Measurements from ENCODE around the gene PRKD2. TPM values are rescaled to one million over a fixed set of nuclear protein-coding genes. Genes with fewer than 3 reads are reported as not detected.

Gene PRKD2
- polyA plus RNA-seq, 3 donors from 2014 or later = 36.3 to 116 (median 36.3) TPM

GRCh38 chr19:46748325-46749109 is 31.6 kb upstream of the PRKD2 start:
- H3K27ac Mint-ChIP-seq = peak overlapping the region in 4 of 6 donors; percentile 19 to 74 (median 64)
- peaks cover 0 to 7% (median 3%) of the 10 kb centered on the region in 3 donors for H3K36me3 Mint-ChIP-seq
- peaks cover 9 to 21% (median 13%) of the 10 kb centered on the region in 3 donors for H3K27me3 Mint-ChIP-seq (ENCODE audit: low read depth in 3 of 3)
- DNase-seq = peak; percentile 56 to 67 (median 63)
- peak overlapping the region; percentile 44 to 84 (median 66) for H3K4me3 Mint-ChIP-seq
- peaks cover 24 to 26% of the 10 kb centered on the region in 2 donors for H3K4me1 Mint-ChIP-seq
- no peaks in the 10 kb centered on the region for H3K9me3 Mint-ChIP-seq

GRCh38 chr19:46746281-46747057 is 29.6 kb upstream of the PRKD2 start, which contains the start of gene STRN4:
Gene STRN4, minus strand, starts transcription at chr19:46746450. Its CDS starts 20 bp downstream, at chr19:46746430.
- Mint-ChIP-seq H3K4me3 (peak within 1 kb of the TSS; percentile 84 to 92 (median 89)), H3K36me3 (peaks cover 0 to 4% (median 3%) of the 10 kb centered on the region in 3 donors), H3K4me1 (peaks cover 39 to 44% of the 10 kb centered on the region in 2 donors), H3K9me3 (no peaks in the 10 kb centered on the region), H3K27ac (peak within 1 kb of the TSS; percentile 43 to 91 (median 84)), H3K27me3 (ENCODE audit: low read depth in 3 of 3) (peaks cover 9 to 21% (median 13%) of the 10 kb centered on the region in 3 donors)
- DNase-seq = peak; percentile 44 to 57 (median 56)

- H3K4me1 Mint-ChIP-seq = peaks cover 45 to 50% of the 10 kb centered on the region in 2 donors
- peaks cover 9 to 21% (median 13%) of the 10 kb centered on the region in 3 donors for H3K27me3 Mint-ChIP-seq (ENCODE audit: low read depth in 3 of 3)
- H3K27ac Mint-ChIP-seq = peak within 1 kb of the TSS; percentile 43 to 91 (median 84)
- peaks cover 0 to 2% (median 2%) of the 10 kb centered on the region in 3 donors for H3K36me3 Mint-ChIP-seq
- peak within 1 kb of the TSS; percentile 84 to 92 (median 89) for H3K4me3 Mint-ChIP-seq
- no peaks in the 10 kb centered on the region for H3K9me3 Mint-ChIP-seq
- peak; percentile 30 to 35 (median 34) for DNase-seq
Measured at GRCh38 chr19:46745521-46746280, 28.8 kb upstream of the PRKD2 start, which contains the start of gene FKRP. Gene FKRP, plus strand, starts transcription at chr19:46746057. Its CDS starts 9,394 bp downstream, at chr19:46755451.

DNA sequence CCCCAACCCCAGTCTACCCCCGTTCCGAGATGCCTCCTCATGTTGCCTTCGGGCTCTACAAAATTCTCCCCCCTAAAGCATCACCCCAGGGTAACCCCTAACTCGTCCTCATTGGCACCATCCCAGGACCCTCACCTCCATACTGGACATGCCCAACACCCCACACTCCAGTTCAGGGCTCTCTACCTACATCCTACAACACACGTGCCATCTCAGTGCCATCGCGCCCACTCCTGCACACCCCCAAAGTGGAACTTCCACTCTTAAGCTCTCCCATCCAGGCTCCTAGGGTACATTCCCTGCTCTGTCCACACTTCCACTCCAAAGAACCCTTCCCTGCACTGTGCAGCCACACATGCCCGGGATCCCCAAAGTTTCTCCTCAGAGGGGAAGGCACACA is 28.1 kb upstream of the PRKD2 start:
- H3K9me3 Mint-ChIP-seq = no peaks in the 10 kb centered on the region
- H3K36me3 Mint-ChIP-seq = no peaks in the 10 kb centered on the region
- H3K4me3 Mint-ChIP-seq = peak overlapping the region; percentile 81 to 92 (median 89)
- H3K27me3 Mint-ChIP-seq (ENCODE audit: low read depth in 3 of 3) = peaks cover 9 to 19% (median 13%) of the 10 kb centered on the region in 3 donors
- peaks cover 49 to 57% of the 10 kb centered on the region in 2 donors for H3K4me1 Mint-ChIP-seq
- H3K27ac Mint-ChIP-seq = peak overlapping the region; percentile 26 to 91 (median 83)
- DNase-seq = no peak

DNA sequence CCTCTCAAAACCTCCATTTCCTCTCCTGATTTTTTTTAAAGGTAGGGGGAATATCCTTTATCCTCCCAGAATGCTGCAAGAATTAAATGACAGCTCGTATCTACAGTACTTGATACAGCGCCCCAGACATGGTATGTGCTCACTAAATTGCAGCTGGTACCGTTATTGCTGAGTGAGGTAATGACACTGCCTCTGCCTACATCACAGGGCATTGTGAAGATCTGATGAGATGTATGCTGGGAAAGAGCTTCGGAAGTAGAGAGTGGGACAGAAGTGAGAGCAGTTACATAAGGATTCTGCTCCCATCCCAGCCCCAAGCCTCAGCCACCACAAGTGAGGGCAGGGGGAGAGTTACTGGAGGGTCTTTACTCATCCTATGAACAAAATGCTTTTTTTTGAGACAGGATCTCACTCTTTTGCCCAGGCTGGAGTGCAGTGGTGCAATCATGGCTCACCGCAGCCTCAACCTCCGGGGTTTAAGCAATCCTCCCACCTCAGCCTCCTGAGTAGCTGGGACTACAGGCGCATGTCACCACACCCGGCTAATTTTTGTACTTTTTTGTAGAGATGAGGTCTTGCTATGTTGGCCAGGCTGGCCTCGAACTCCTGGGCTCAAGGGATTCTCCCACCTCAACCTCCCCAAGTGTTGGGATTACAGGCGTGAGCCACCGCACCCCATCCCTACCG is 27.2 kb upstream of the PRKD2 start:
- peaks cover 54 to 64% of the 10 kb centered on the region in 2 donors for H3K4me1 Mint-ChIP-seq
- peak overlapping the region in 2 of 6 donors; percentile 53 to 88 for H3K27ac Mint-ChIP-seq
- no peaks in the 10 kb centered on the region for H3K36me3 Mint-ChIP-seq
- peak overlapping the region; percentile 81 to 92 (median 89) for H3K4me3 Mint-ChIP-seq
- no peaks in the 10 kb centered on the region for H3K9me3 Mint-ChIP-seq
- no peak for DNase-seq
- H3K27me3 Mint-ChIP-seq (ENCODE audit: low read depth in 3 of 3) = peaks cover 8 to 17% (median 13%) of the 10 kb centered on the region in 3 donors

DNA sequence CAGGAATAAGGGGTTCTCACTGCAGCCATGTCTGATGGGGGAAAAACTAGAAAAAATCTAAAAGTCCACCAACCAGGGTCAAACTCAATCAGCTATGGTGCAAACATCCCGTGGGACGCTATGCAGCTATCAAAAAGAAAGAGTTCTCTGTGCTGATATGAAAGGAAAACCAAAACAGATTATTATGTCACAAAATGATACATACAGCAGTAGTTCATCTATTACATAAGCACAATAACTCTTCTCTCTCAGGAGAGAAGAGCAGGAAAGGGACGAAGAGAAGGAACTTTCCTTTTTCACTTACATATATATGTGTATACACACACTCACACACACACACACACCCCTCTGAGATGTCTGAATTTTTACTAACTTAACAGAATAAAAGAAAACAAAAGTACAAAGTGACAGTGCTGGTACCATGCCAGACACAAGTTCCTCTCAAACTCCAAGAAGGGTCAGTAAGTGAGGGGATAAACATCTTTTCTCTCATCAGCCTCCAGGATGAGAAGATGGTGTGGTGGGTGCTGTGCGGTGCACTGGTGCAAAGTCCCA is 26.1 kb upstream of the PRKD2 start:
- Mint-ChIP-seq H3K4me1 (peaks cover 52 to 64% of the 10 kb centered on the region in 2 donors), H3K4me3 (peak overlapping the region; percentile 4 to 36 (median 30)), H3K36me3 (no peaks in the 10 kb centered on the region), H3K27ac (peak overlapping the region in 2 of 6 donors; percentile 21 to 49), H3K9me3 (no peaks in the 10 kb centered on the region), H3K27me3 (ENCODE audit: low read depth in 3 of 3) (peaks cover 8 to 12% (median 11%) of the 10 kb centered on the region in 3 donors)
- no peak for DNase-seq

DNA sequence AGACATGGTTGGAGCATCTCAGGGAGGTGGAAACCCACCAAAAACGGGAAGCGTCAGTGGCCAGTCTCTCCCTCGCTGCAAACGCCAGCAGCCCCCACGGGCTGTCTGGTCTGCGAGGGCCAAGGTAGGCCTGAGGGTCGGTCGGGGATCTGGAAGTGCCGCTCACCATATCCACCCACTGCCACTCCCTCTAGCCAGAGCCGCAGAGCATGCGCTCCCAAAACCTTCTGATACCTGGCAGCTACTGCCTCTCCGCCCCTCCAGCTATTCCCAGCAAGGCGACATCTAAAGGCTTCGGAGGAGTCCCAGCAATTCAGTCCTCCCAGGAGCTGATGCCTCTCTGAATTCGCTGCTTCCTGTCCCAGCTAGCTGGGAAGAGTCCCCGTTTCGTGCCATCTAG is 24.5 kb upstream of the PRKD2 start:
- H3K4me1 Mint-ChIP-seq = peaks cover 47 to 59% of the 10 kb centered on the region in 2 donors
- no peaks in the 10 kb centered on the region for H3K36me3 Mint-ChIP-seq
- H3K9me3 Mint-ChIP-seq = no peaks in the 10 kb centered on the region
- H3K4me3 Mint-ChIP-seq = no peak overlapping the region
- no peak for DNase-seq
- peaks cover 0 to 9% (median 2%) of the 10 kb centered on the region in 3 donors for H3K27me3 Mint-ChIP-seq (ENCODE audit: low read depth in 3 of 3)
- H3K27ac Mint-ChIP-seq = no peak overlapping the region

GRCh38 chr19:46739290-46739771 is 22.4 kb upstream of the PRKD2 start:
- Mint-ChIP-seq H3K4me1 (peaks cover 34 to 48% of the 10 kb centered on the region in 2 donors), H3K27ac (peak overlapping the region in 1 of 6 donors; percentile 45), H3K27me3 (ENCODE audit: low read depth in 3 of 3) (peaks cover 0 to 3% (median 0%) of the 10 kb centered on the region in 3 donors), H3K36me3 (peaks cover 0 to 1% (median 1%) of the 10 kb centered on the region in 3 donors), H3K9me3 (no peaks in the 10 kb centered on the region), H3K4me3 (no peak overlapping the region)
- DNase-seq = no peak

DNA sequence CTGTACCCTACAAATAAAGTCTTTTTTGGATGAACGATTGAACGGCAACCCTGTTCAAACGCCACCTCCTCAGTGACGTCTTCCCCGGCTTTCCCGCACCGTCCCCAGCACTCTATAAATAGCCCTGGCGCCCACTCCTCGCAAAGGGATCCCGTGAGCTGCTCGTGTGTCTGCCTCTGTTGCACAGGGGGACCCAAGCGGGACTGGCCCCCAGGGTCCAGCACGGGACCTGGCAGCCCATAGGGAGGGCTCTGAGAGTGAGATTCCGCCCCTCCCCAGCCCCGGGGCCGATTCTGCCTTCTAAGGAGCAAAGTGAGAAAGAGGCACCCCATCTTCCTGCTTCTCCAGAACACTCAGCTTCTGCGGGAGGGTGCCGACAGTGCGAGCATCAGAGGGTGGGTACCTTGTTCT is 20.9 kb upstream of the PRKD2 start:
- Mint-ChIP-seq H3K4me3 (no peak overlapping the region), H3K27ac (peak overlapping the region in 1 of 6 donors; percentile 55), H3K4me1 (peaks cover 23 to 33% of the 10 kb centered on the region in 2 donors), H3K27me3 (ENCODE audit: low read depth in 3 of 3) (no peaks in the 10 kb centered on the region), H3K9me3 (no peaks in the 10 kb centered on the region), H3K36me3 (peaks cover 0 to 11% (median 7%) of the 10 kb centered on the region in 3 donors)
- no peak for DNase-seq

DNA sequence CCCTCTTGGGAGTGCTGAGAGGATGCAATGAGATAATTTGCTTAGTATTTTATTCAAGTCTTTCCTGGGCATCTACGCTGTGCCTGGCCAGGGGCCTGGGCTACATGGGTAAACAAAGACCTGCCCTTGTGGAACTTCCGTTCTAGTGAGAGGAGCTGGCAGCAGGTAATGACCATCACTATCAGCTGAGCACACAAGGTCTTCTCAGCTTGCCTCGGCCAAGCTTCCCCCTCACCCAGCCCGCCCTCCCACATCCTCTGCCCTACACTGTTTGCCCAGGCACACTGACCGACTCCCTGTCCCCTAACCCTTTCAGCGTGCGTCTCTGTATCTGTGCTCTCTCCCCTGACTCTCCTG is 20.4 kb upstream of the PRKD2 start:
- DNase-seq = no peak
- peaks cover 20 to 28% of the 10 kb centered on the region in 2 donors for H3K4me1 Mint-ChIP-seq
- peaks cover 0 to 11% (median 7%) of the 10 kb centered on the region in 3 donors for H3K36me3 Mint-ChIP-seq
- H3K27ac Mint-ChIP-seq = no peak overlapping the region
- no peak overlapping the region for H3K4me3 Mint-ChIP-seq
- H3K9me3 Mint-ChIP-seq = no peaks in the 10 kb centered on the region
- no peaks in the 10 kb centered on the region for H3K27me3 Mint-ChIP-seq (ENCODE audit: low read depth in 3 of 3)

DNA sequence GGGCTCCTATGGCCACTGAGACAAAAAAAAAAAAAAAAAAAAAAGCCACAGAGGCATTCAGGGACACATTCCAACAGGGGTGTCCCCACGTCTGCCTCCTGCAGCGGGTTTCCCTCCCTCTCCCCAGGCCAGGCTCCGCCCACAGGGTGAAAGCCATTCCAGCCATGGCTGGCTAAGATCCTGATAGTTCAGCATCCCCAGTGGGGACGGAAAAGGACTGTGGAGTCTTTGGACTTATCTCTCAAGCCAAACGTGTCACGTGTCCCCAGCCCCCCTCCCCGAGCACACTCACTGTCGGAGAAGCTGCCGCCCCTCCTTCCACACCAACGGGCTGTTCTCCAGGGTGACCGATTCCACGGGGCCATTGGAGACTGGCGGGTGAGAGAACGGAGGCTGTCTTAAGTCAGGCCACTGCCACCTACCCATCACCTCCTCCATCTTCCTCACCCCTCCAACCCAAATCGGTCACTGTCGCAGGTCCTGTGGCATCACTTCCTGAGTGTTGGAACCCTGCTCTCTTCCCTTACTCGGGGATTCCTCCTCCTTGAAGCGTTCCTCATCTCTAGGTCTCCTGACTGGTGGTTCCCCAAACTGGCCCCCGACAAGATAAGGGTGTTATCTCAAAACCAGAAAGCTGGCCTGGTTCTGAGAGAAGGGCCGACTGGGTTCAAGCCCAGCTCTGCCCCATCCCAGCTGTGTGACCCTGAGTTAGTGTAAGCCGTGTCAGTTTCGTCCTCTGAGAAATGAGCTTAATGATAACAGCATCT is 19.8 kb upstream of the PRKD2 start:
- peaks cover 0 to 16% (median 10%) of the 10 kb centered on the region in 3 donors for H3K36me3 Mint-ChIP-seq
- H3K27me3 Mint-ChIP-seq (ENCODE audit: low read depth in 3 of 3) = peaks cover 0 to 2% (median 1%) of the 10 kb centered on the region in 3 donors
- no peak overlapping the region for H3K27ac Mint-ChIP-seq
- no peak overlapping the region for H3K4me3 Mint-ChIP-seq
- H3K9me3 Mint-ChIP-seq = no peaks in the 10 kb centered on the region
- peaks cover 15 to 23% of the 10 kb centered on the region in 2 donors for H3K4me1 Mint-ChIP-seq
- no peak for DNase-seq
